GM19372 (cell line): ENCODE results near the gene CCDC188.
A peak's percentile ranks its signal among the peaks of the same experiment; 100 is the strongest.

Source experiments
- ATAC-seq: cut with Tn5 transposase; IDR thresholded peaks from one replicate; pipeline ENCODE4 v1.9.1; 2021; ENCODE audit warnings: mild to moderate bottlenecking, low read depth, moderate library complexity; ENCODE audit not compliant: unreplicated experiment

CCDC188 gene

DNA sequence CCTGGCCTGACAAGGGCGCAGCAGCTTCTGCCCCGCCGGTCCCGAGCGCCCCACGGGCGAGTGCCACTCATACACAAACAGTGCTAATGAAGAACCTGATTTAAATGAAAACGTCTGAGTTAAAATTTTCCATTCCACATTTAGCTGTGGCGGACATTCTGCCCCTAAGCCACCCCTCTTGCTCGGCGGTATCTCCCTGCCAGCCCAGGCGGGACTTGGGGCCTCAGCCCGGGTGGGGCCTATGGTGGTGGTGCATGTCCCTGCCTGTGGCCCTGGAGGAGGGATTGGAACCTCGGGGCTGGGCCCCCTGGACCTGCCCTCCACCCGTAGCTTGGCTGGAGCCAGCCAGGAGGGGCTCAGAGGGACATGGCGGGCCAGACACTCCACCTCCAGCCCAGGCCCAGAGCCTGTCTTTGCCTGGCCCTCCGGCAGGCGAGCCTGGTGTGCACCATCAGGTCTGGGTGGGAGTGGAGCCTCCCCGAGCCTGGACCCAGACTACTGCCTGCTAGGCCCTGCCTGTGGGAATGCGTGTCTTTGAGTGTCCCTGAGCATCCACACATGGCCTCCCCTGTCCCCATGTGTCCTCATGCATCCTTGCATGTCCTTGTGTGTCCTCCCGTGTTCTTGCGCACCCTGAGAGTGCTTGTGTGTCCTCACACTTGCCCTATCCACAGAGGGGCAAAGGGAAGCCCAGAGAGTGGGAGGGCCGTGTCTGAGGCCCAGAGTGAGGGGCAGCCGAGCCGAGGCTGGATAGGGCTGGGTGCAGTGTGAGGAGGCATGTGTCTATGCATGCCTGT lies 14.9 kb downstream of the CCDC188 start:
- ATAC-seq, result no peak

DNA sequence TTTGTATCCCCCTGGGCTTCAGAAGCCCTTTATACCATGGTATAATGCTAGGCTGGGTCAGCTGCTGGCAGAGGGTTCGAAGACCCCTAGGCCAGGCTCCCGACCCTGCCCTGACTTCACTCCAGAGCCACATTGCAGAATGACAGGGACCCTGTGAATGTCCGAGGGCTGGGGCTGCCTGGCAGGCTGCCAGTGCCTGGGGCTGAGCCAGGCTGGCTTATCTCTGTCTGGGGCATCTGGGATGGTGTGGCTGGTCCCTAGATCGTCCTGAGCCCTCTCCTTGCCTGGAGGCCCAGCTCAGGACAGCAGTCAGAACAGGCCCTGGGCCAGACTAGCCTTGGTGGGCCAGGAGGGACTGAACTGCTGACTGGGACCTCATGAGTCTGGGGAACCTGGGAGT lies 15.6 kb downstream of the CCDC188 start:
- ATAC-seq, result no peak

DNA sequence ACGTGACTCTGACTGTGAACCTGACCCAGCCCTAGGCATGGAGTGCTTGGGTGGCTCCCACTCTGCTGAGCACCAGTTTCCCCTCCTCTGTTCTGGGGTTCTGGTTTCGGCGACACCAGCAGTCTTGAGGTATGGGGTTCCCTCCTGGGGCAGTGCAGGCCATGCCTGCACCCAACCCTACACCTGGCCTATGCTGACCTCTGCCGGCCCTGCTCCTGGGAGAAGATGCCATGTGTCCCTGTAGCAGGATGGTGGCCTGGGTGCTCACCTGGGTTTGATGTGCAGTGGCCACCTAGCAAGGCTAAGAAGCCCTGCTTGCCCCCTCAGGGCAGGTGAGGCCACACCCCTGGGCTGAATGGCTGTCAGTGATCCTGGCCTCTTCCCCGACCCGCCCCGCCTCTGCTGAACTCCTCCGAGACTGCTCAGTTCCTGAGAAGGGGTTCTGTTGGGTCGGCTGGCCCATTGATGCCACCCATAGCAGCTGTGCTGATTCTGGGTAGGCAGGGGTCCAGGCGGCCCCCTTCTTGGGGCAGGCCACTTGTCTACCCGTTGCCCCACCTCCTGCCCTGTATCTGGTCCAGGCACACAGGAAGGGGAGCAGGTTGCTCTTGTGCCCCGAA lies 16.8 kb downstream of the CCDC188 start:
- no peak for ATAC-seq

GRCh38 chr22:20132686-20133246 lies 18.1 kb downstream of the CCDC188 start:
- ATAC-seq, result no peak

DNA sequence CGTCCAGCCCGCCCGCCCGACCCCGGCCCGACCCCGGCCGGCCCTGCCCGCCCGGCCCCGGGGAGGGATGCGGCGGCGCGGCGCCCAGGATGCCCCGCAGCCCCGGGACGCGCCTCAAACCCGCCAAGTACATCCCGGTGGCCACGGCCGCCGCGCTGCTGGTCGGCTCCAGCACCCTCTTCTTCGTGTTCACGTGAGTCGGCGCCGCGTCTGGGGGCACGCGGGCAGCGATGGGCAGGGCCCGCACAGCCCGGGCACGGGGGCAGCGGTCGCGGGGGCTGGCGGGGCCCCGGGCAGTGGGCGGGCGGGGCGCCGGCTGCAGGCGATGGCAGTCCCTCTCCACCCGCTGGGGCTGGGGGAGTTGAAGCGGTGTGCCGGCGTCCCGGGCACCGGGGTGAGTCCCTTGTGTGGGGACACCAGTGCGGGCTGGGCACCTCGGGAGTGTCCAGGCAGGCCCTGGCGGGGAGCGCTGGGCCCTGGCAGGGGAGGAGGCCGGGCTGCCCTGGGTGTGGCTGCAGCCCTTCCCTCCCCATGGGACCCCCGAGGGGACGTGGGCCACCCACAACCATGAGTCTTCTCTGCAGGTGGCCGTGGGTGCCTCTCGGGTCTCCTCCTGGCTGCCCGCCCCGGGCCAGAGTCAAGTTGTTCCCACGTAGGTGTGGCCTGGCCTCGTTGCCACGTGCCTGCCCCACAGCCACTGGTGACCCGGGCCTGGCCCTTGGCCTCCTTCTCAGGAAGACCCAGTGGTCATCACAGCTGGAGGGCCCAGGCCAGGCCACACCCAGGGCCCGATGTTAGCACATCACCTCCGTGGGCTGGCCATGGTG lies 18.8 kb downstream of the CCDC188 start:
- no peak for ATAC-seq

- peak; percentile 52 for ATAC-seq
Measured at GRCh38 chr22:20131597-20131858, 19.3 kb downstream of the CCDC188 start, which contains the start of gene ZDHHC8. ZDHHC8 (plus strand) TSS chr22:20131804; CDS start chr22:20131948, 144 bp downstream.

DNA sequence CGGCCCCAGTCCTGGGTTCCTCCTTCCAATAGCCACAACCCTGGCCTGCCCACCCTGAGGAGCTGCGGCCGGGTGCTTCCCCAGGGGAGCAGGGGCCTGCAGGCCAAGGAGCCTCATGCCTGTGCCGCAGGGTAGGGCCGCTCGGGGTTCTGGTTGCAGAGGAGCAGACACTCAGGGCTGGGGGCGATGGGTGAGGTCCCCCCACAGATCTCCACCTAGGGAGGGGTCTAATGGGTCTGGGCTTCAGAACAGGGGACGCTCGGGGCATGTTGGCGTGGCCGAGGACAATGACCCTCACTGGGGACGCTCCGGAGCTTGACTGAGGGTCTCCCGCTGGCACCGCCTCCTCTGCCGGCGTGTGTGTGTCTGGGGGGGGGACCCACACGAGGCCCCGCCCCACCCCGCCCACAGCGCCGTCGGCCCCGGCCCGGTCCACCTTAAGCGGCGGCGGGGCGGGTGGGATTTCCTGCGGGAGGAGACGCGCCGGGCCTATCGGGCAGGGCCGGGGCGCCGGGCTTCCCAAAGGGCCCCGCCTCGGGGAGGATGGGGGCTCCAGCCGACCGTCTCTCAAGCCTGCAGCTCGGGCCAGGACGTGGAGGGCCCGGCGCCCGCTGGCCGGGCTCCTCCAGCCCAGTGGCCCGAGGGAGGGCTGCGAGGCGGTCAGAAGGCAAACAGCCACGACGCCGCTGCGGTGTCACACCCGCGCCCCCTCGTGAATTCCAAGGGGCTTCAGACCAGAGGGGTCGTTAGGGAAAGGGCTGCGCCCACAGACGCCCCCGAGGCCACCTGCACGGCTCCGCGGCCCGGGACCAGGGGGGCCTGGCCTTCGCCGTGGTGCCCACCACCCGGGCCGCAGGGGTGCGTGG lies 19.9 kb downstream of the CCDC188 start:
- no peak for ATAC-seq

GRCh38 chr22:20130319-20130718 lies 20.5 kb downstream of the CCDC188 start:
- no peak for ATAC-seq

- no peak for ATAC-seq
Measured at GRCh38 chr22:20129747-20130014, 21.2 kb downstream of the CCDC188 start.

GRCh38 chr22:20128902-20129746 lies 21.7 kb downstream of the CCDC188 start:
- ATAC-seq, result no peak

GRCh38 chr22:20128619-20128901 lies 22.3 kb downstream of the CCDC188 start:
- ATAC-seq, result no peak

DNA sequence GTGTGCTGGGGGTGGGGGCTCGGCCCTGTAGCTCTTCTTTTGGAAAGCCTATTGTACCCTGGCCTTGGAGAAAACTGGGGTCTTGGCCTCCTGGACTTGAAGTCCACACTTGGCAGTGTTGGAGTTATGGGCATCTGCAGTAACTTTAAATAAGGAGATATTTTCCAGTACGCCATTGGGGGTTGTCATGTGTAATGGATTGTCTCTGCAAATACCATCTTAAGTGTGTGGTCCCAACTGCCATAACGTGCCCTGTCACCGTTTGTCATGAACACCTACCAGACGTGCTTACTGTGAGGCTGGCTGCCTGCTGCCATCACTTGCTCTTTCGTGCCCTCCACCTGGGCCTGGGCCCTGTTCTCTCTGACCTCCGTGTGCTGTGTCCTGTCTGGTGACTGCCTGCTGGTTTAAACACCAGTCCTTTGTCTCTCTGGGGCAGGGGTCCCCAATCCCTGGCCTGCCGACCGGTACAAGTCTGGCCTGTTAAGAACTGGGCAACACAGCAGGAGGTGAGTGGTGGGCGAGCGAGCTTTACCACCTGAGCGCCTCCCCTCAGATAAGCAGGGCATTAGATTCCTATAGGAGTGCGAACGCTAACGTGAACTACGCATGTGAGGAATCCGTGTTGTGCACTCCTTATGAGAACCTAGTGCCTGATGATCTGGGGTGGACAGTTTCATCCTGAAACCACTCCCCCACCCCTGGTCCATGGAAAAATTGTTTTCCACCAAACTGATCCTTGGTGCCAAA lies 22.8 kb downstream of the CCDC188 start:
- no peak for ATAC-seq

GRCh38 chr22:20127318-20127868 lies 23.5 kb downstream of the CCDC188 start:
- ATAC-seq, result no peak

- ATAC-seq, result no peak
Measured at GRCh38 chr22:20126284-20127029, 24.4 kb downstream of the CCDC188 start.

- no peak for ATAC-seq
Measured at GRCh38 chr22:20125201-20126174, 25.4 kb downstream of the CCDC188 start.

DNA sequence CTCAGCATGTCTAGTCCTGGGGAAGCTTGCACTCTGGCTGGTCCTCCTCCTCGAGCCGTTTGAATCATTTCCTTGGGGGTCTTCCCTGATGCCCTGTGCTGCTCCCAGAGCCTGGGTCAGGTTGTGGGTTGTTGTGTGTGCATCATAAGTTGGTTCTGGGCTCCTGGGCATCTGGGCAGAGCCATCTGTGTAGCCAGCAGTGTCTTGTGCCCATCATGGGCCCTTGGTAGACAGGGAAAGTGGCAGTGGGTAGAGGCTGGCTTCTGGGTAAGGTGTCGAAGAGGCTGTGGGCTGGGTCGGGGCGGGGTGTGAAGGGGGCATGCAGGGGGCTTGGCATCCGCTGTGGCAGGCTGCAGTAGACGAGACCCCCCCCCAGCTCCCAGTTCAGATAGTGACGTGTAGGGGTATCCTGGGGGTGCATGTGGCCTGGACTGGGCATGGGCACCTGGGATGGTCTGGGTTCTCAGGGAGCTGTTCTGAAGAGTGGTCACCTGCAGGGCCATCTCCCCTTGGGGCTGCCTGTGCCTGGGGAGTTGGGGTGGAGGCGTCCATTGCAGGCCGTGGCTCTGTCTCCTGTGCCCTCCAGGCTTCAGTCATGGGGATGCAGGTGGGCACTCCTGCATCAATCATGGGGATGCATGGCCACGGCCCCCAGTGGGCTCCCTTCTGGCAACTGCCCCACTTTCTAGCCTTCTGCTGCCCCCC lies 26.6 kb downstream of the CCDC188 start:
- no peak for ATAC-seq
